Esophagus muscularis mucosa (tissue), 4 donors: ENCODE results near the gene CLK3. TPM values are rescaled to one million over a fixed set of nuclear protein-coding genes. Genes with fewer than 3 reads are reported as not detected.
"Not testable (repeated sequence)": the region's sequence is repeated elsewhere in the genome, so short reads cannot be mapped to it uniquely, and the experiment has no call there.

Experiments
- DNase-seq: peaks from one replicate; pipeline ENCODE4 v3.0.0-alpha.2; 2017; ENCODE audit errors: extremely low spot score
- H3K27ac ChIP-seq, 4 donors: fragments of 200-600 bp; sonication (generic); replicated peaks in 1 of 4; 1 replicate in 3 of 4; 2 replicates in 1 of 4; pipeline ENCODE4 v1.5.1; 2016 to 2019; ENCODE audit warnings: mild to moderate bottlenecking in 1 of 4
- H3K27me3 ChIP-seq, 4 donors: fragments of 200-600 bp; sonication (generic); one replicate each; pipeline versions ENCODE4 v1.5.1 to v1.6.0; 2016 to 2019
- H3K36me3 ChIP-seq, 4 donors: fragments of 200-600 bp; sonication (generic); one replicate each; pipeline ENCODE4 v1.5.1; 2016 to 2019
- H3K4me1 ChIP-seq, 4 donors: fragments of 200-600 bp; sonication (generic); one replicate each; pipeline ENCODE4 v1.5.1; 2016 to 2019
- H3K4me3 ChIP-seq, 4 donors: fragments of 200-600 bp; sonication (generic); 1 replicate in 2 of 4; 2 replicates in 2 of 4; pipeline ENCODE4 v1.5.1; 2016 to 2019; ENCODE audit warnings: mild to moderate bottlenecking in 4 of 4, moderate library complexity in 1 of 4
- H3K9me3 ChIP-seq, 4 donors: fragments of 200-600 bp; sonication (generic); 1 replicate in 3 of 4; 2 replicates in 1 of 4; pipeline ENCODE4 v1.5.1; 2016 to 2019
- EP300 ChIP-seq: sonication (generic); formaldehyde crosslinking; IDR thresholded peaks from one replicate; pipeline ENCODE4 v1.6.1; 2017; ENCODE audit warnings: antibody characterized with exemption
- POLR2A ChIP-seq: fragments of 450-650 bp; IDR thresholded peaks from one replicate; pipeline ENCODE4 v1.6.1; 2017; ENCODE audit warnings: antibody characterized with exemption, moderate library complexity, mild to moderate bottlenecking, low read depth
- POLR2AphosphoS5 ChIP-seq, 2 donors: sonication (generic); formaldehyde crosslinking; IDR thresholded peaks; one replicate each; pipeline ENCODE4 v1.6.1; 2017; ENCODE audit warnings: antibody characterized with exemption in 2 of 2
- WGBS: methylation state at CpG from one replicate; pipeline ENCODE4 v1.1.5; 2018; 5-methylcytosine and 5-hydroxymethylcytosine counted together
- intact Hi-C: fragments of 100-400 bp; cut with DNase I; formaldehyde crosslinking; loops from one replicate; pipeline ENCODE4 v1.15.1; 2023
- total RNA-seq, 4 donors: library from RNA; depleted of rRNA; stranded (reverse); fragments of >200 nt; gene quantifications; one replicate each; pipeline versions ENCODE4 v1.1.0 to v1.2.1, GENCODE V29; 2016
- TF ChIP-seq, protein P1 (sequence below), 3 experiments: fragments of 200-600 bp in 2 of 3; fragments of 450-650 bp in 1 of 3; sonication (generic) in 2 of 3; IDR thresholded peaks; one replicate each; pipeline ENCODE4 v1.5.1; 2017 to 2019; ENCODE audit warnings: antibody characterized with exemption in 3 of 3, mild to moderate bottlenecking in 2 of 3, moderate library complexity in 1 of 3

The CLK3 gene
- total RNA-seq, 4 donors from 2014 or later: 74.6 to 89.8 (median 80.7) TPM

DNA sequence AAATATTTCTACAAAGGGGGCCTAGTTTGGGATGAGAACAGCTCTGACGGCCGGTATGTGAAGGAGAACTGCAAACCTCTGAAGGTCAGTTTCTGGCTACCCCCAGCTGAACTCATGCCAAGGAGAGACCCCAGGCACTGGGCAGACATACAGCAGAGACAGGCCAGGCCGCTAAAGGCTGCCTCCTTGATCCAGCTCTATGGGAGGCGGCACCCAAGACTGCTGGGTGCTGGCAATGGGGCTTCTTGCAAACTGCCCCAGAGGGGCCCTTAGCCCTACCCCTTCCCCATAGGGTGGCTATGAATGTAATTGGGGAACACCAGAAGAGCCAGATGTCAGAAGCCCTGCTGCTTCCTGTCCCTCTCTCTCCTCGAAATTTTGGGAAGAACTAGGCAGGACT, 13.3 kb downstream of the CLK3 start:
- Histone ChIP-seq H3K27ac (no peak overlapping the region), H3K27me3 (no peaks in the 10 kb centered on the region), H3K4me1 (peaks cover 0 to 8% (median 0%) of the 10 kb centered on the region in 4 donors), H3K9me3 (no peaks in the 10 kb centered on the region), H3K36me3 (peaks cover 69 to 100% (median 99%) of the 10 kb centered on the region in 4 donors), H3K4me3 (no peak overlapping the region)
- TF ChIP-seq, protein P1, sequence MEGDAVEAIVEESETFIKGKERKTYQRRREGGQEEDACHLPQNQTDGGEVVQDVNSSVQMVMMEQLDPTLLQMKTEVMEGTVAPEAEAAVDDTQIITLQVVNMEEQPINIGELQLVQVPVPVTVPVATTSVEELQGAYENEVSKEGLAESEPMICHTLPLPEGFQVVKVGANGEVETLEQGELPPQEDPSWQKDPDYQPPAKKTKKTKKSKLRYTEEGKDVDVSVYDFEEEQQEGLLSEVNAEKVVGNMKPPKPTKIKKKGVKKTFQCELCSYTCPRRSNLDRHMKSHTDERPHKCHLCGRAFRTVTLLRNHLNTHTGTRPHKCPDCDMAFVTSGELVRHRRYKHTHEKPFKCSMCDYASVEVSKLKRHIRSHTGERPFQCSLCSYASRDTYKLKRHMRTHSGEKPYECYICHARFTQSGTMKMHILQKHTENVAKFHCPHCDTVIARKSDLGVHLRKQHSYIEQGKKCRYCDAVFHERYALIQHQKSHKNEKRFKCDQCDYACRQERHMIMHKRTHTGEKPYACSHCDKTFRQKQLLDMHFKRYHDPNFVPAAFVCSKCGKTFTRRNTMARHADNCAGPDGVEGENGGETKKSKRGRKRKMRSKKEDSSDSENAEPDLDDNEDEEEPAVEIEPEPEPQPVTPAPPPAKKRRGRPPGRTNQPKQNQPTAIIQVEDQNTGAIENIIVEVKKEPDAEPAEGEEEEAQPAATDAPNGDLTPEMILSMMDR (IDR thresholded peaks at IDR 0.05): no peak
- TF ChIP-seq POLR2A (no peak), EP300 (no peak), POLR2AphosphoS5 (IDR thresholded peaks at IDR 0.05) (no peak)
- 35% methylated on average over 2 of the region's 5 CpGs for WGBS
- DNase-seq: no peak
- intact Hi-C loops: no loop called here

DNA sequence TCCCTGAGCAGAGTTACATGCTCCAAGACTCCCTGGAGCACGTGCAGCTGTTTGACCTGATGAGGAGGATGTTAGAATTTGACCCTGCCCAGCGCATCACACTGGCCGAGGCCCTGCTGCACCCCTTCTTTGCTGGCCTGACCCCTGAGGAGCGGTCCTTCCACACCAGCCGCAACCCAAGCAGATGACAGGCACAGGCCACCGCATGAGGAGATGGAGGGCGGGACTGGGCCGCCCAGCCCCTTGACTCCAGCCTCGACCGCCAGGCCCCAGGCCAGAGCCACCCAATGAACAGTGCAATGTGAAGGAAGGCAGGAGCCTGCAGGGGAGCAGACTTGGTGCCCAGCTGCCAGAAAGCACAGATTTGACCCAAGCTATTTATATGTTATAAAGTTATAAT, 14.1 kb downstream of the CLK3 start:
- DNase-seq, H3K4me3 ChIP-seq, H3K9me3 ChIP-seq, H3K4me1 ChIP-seq, H3K27me3 ChIP-seq, H3K27ac ChIP-seq: not testable (repeated sequence)
- intact Hi-C loops: loop anchor here (10.0 kb wide), 2 partner anchors 255 to 325 kb away; partner anchors contain the start of gene RPP25
- WGBS: no CpG with 5 or more reads among the region's 10 CpGs
- peaks cover 61 to 100% (median 99%) of the 10 kb centered on the region in 4 donors for H3K36me3 ChIP-seq

DNA sequence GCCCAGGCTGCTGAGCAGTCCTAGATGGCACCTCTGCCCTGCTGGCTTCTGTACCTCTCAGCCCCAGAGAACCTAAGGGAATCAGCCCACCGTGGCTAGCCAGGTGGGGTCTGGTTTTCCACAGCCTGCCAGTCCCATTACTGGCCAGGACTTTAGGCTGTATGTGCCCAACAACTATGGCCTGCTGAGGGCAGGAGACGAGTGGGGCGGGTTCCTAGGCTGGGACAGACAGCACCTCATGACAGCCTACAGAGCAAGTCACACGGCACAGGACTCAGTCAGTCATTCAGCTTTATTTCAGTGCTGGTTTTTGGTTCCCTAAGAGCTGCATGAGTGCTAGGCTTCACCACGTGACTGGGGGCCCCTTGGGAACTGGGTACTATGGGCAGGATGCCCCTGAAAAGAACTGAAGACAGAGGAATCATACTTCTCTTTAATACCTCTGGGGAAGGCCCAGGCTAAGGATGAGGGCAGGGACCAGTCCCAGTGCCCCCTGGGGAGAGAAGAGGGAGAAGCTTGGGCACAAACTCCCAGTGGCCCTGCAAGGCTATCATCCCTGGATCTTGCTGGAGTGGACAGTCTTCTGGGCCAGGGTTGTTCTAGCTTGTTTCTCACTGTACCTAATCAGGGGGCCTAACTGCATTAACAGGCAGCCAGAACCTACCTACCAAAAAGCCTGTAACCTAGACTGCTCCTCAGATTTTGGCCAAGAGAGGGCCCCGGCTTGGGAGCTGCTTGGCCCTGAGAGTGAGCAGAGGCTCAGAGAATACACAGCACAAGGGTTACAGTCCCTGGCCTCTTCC, 14.8 kb downstream of the CLK3 start:
- Histone ChIP-seq H3K27me3 (no peaks in the 10 kb centered on the region), H3K9me3 (no peaks in the 10 kb centered on the region), H3K27ac (no peak overlapping the region), H3K36me3 (peaks cover 53 to 100% (median 99%) of the 10 kb centered on the region in 4 donors), H3K4me1 (peaks cover 0 to 8% (median 0%) of the 10 kb centered on the region in 4 donors), H3K4me3 (no peak overlapping the region)
- TF ChIP-seq EP300 (no peak), POLR2AphosphoS5 (IDR thresholded peaks at IDR 0.05) (no peak), POLR2A (no peak)
- TF ChIP-seq, protein P1 (IDR thresholded peaks at IDR 0.05): no peak
- intact Hi-C loops: loop anchor here (10.0 kb wide), 2 partner anchors 256 to 324 kb away; partner anchors contain the start of gene RPP25
- WGBS: 59% methylated on average over 4 of the region's 6 CpGs
- no peak for DNase-seq

DNA sequence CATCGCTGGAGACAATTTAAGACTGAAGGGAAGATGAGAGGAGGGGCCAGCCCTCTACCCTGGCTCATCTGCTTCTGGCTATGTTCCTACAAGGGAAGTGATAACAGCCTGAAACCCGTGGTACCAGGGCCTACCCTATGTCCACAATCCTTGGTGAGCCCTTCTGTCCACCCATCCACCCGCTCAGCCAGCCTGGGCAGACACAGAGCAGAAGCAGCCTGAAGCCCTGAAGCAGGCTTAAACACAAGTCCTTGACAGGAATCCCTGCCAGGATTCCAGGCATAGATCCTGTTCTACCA, 15.4 kb downstream of the CLK3 start:
- Histone ChIP-seq H3K36me3 (peaks cover 48 to 100% (median 99%) of the 10 kb centered on the region in 4 donors), H3K27me3 (no peaks in the 10 kb centered on the region), H3K27ac (no peak overlapping the region), H3K4me1 (peaks cover 0 to 8% (median 0%) of the 10 kb centered on the region in 4 donors), H3K4me3 (no peak overlapping the region), H3K9me3 (no peaks in the 10 kb centered on the region)
- intact Hi-C loops: loop anchor here (10.0 kb wide), 2 partner anchors 256 to 324 kb away; partner anchors contain the start of gene RPP25
- 77% methylated on average over 3 of the region's 3 CpGs for WGBS
- TF ChIP-seq POLR2AphosphoS5 (IDR thresholded peaks at IDR 0.05) (no peak), POLR2A (no peak), EP300 (no peak)
- TF ChIP-seq, protein P1 (IDR thresholded peaks at IDR 0.05): no peak
- DNase-seq: no peak

DNA sequence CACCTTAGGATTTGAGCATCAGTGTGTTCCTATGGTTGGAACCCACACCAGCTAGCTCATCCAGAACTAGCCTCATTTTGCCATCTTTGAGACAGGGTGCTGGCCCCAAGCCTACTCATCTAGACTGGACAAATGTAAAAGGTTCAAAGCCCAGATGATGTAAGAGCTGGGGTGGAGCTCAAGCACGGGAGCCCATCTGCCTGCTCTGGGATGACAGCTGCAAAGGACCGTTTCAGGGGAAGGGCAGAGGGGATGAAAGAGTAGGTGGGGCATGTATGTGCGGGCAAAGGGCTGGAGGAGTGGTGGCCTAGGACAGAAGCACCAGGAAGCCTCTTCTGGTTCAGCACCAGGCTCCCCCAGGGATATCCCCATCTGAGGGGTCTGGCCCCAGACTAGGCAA, 15.8 kb downstream of the CLK3 start:
- 52% methylated on average over 3 of the region's 3 CpGs for WGBS
- intact Hi-C loops: loop anchor here (10.0 kb wide), 2 partner anchors 257 to 323 kb away; partner anchors contain the start of gene RPP25
- no peak overlapping the region for H3K4me3 ChIP-seq
- DNase-seq: no peak
- TF ChIP-seq POLR2A (no peak), EP300 (no peak), POLR2AphosphoS5 (IDR thresholded peaks at IDR 0.05) (no peak)
- TF ChIP-seq, protein P1 (IDR thresholded peaks at IDR 0.05): no peak
- no peaks in the 10 kb centered on the region for H3K9me3 ChIP-seq
- peaks cover 44 to 100% (median 99%) of the 10 kb centered on the region in 4 donors for H3K36me3 ChIP-seq
- no peaks in the 10 kb centered on the region for H3K27me3 ChIP-seq
- H3K4me1 ChIP-seq: peaks cover 0 to 8% (median 0%) of the 10 kb centered on the region in 4 donors
- no peak overlapping the region for H3K27ac ChIP-seq
